ENCODE data around the gene GPR32. TPM values are rescaled to one million over a fixed set of nuclear protein-coding genes. Genes with fewer than 3 reads are reported as not detected.
"Not testable (repeated sequence)": the region's sequence is repeated elsewhere in the genome, so short reads cannot be mapped to it uniquely, and the experiment has no call there.

The GPR32 gene
- total RNA-seq, 1 donor from 2014 or later, result not detected

GRCh38 chr19:50741179-50741933 lies 28.9 kb upstream of the GPR32 start:
- Histone ChIP-seq H3K4me1 (no peaks in the 10 kb centered on the region), H3K27ac (no peak overlapping the region), H2AFZ (replicated peaks) (no peak overlapping the region), H3K9me3 (ENCODE audit: low read depth) (no peaks in the 10 kb centered on the region), H3K36me3 (no peaks in the 10 kb centered on the region), H4K20me1 (ENCODE audit: low read depth) (no peaks in the 10 kb centered on the region), H3K27me3 (peaks cover 29% of the 10 kb centered on the region), H3K4me2 (no peak overlapping the region), H3F3A (ENCODE audit: low read depth) (no peaks in the 10 kb centered on the region), H3K9ac (no peak overlapping the region), H3K79me2 (ENCODE audit: low read depth) (no peaks in the 10 kb centered on the region), H3K4me3 (no peak overlapping the region)
- H3K27ac Mint-ChIP-seq, result no peak overlapping the region
- TF ChIP-seq CTCF (IDR thresholded peaks at IDR 0.05), result no peak
- no peak for TF ChIP-seq EZH2phosphoT487 (IDR thresholded peaks at IDR 0.05)
- TF ChIP-seq EZH2 (IDR thresholded peaks at IDR 0.05), result no peak
- peaks cover 18% of the 10 kb centered on the region for H3K4me1 Mint-ChIP-seq
- H3K27me3 Mint-ChIP-seq (ENCODE audit: insufficient read depth, low read depth), result peaks cover 19% of the 10 kb centered on the region
- no peaks in the 10 kb centered on the region for H3K36me3 Mint-ChIP-seq
- DNase-seq (ENCODE audit: low spot score), result no peak
- H3K4me3 Mint-ChIP-seq, result peak overlapping the region; percentile 10
- H3K9me3 Mint-ChIP-seq, result no peaks in the 10 kb centered on the region

- no peaks in the 10 kb centered on the region for H3K36me3 ChIP-seq
- H3K4me3 ChIP-seq, result no peak overlapping the region
- H3K4me1 ChIP-seq, result no peaks in the 10 kb centered on the region
- H3K27ac Mint-ChIP-seq, result no peak overlapping the region
- peaks cover 18% of the 10 kb centered on the region for H3K4me1 Mint-ChIP-seq
- H4K20me1 ChIP-seq (ENCODE audit: low read depth), result no peaks in the 10 kb centered on the region
- no peaks in the 10 kb centered on the region for H3F3A ChIP-seq (ENCODE audit: low read depth)
- TF ChIP-seq EZH2 (IDR thresholded peaks at IDR 0.05) (no peak), CTCF (IDR thresholded peaks at IDR 0.05) (no peak), EZH2phosphoT487 (IDR thresholded peaks at IDR 0.05) (no peak)
- peaks cover 16% of the 10 kb centered on the region for H3K27me3 Mint-ChIP-seq (ENCODE audit: insufficient read depth, low read depth)
- H3K27ac ChIP-seq, result no peak overlapping the region
- H3K9me3 Mint-ChIP-seq, result no peaks in the 10 kb centered on the region
- no peaks in the 10 kb centered on the region for H3K36me3 Mint-ChIP-seq
- H3K4me3 Mint-ChIP-seq, result no peak overlapping the region
- no peaks in the 10 kb centered on the region for H3K9me3 ChIP-seq (ENCODE audit: low read depth)
- no peak for DNase-seq (ENCODE audit: low spot score)
- peaks cover 12% of the 10 kb centered on the region for H3K27me3 ChIP-seq
- no peak overlapping the region for H3K9ac ChIP-seq
- H3K4me2 ChIP-seq, result no peak overlapping the region
- no peaks in the 10 kb centered on the region for H3K79me2 ChIP-seq (ENCODE audit: low read depth)
- H2AFZ ChIP-seq (replicated peaks), result no peak overlapping the region
Measured at GRCh38 chr19:50743537-50743936, 26.7 kb upstream of the GPR32 start.

GRCh38 chr19:50745221-50745620 lies 25.0 kb upstream of the GPR32 start:
- no peaks in the 10 kb centered on the region for H4K20me1 ChIP-seq (ENCODE audit: low read depth)
- no peaks in the 10 kb centered on the region for H3K36me3 ChIP-seq
- no peak overlapping the region for H3K27ac ChIP-seq
- no peak overlapping the region for H3K9ac ChIP-seq
- Mint-ChIP-seq H3K36me3 (no peaks in the 10 kb centered on the region), H3K27me3 (ENCODE audit: insufficient read depth, low read depth) (peaks cover 7% of the 10 kb centered on the region), H3K9me3 (no peaks in the 10 kb centered on the region), H3K27ac (no peak overlapping the region), H3K4me1 (peaks cover 8% of the 10 kb centered on the region), H3K4me3 (no peak overlapping the region)
- no peak for TF ChIP-seq CTCF (IDR thresholded peaks at IDR 0.05)
- no peak for TF ChIP-seq EZH2 (IDR thresholded peaks at IDR 0.05)
- TF ChIP-seq EZH2phosphoT487 (IDR thresholded peaks at IDR 0.05), result no peak
- H3K9me3 ChIP-seq (ENCODE audit: low read depth), result no peaks in the 10 kb centered on the region
- no peak overlapping the region for H3K4me2 ChIP-seq
- H3K27me3 ChIP-seq, result no peaks in the 10 kb centered on the region
- no peak overlapping the region for H3K4me3 ChIP-seq
- no peaks in the 10 kb centered on the region for H3F3A ChIP-seq (ENCODE audit: low read depth)
- DNase-seq (ENCODE audit: low spot score), result no peak
- no peaks in the 10 kb centered on the region for H3K79me2 ChIP-seq (ENCODE audit: low read depth)
- H2AFZ ChIP-seq (replicated peaks), result no peak overlapping the region
- no peaks in the 10 kb centered on the region for H3K4me1 ChIP-seq

DNA sequence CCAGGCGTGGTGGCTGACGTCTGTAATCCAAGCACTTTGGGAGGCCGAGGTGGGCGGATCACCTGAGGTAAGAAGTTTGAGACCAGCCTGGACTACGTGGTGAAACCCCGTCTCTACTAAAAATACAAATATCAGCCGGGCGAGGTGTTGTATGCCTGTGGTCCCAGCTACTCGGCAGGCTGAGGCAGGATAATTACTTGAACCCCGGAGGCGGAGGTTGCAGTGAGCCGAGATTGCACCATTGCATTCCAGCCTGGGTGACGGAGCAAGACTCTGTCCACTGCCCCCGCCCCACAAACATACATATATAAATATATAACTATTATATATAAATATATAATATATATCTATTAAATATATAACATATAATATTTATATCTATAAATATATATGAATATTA lies 23.1 kb upstream of the GPR32 start:
- H3K9me3 Mint-ChIP-seq; H3K9me3 ChIP-seq (ENCODE audit: low read depth); H3K27ac ChIP-seq; H3K9ac ChIP-seq; H3F3A ChIP-seq (ENCODE audit: low read depth); DNase-seq (ENCODE audit: low spot score); H2AFZ ChIP-seq (replicated peaks); H3K27me3 ChIP-seq; H3K4me3 ChIP-seq; H3K4me1 ChIP-seq; H3K4me2 ChIP-seq; H3K4me3 Mint-ChIP-seq; H3K4me1 Mint-ChIP-seq; H3K27me3 Mint-ChIP-seq (ENCODE audit: insufficient read depth, low read depth); H3K79me2 ChIP-seq (ENCODE audit: low read depth); H3K36me3 Mint-ChIP-seq; H3K36me3 ChIP-seq; H3K27ac Mint-ChIP-seq; H4K20me1 ChIP-seq (ENCODE audit: low read depth): not testable (repeated sequence)

Data from neural progenitor cell (in vitro differentiated cells).